ENCODE results near the gene WIZ. TPM values are rescaled to one million over a fixed set of nuclear protein-coding genes. Genes with fewer than 3 reads are reported as not detected.

Gene WIZ
- total and polyA plus RNA-seq, 2 donors, result 2.9 to 13.3 TPM

- Histone ChIP-seq H3K27me3 (ENCODE audit: control insufficient read depth in 2 of 2, insufficient read depth in 1 of 2, low read length in 1 of 2) (peaks cover 12 to 42% of the 10 kb centered on the region in 2 donors), H3K36me3 (ENCODE audit: control insufficient read depth in 2 of 2, insufficient read depth in 2 of 2, low read length in 1 of 2) (no peaks in the 10 kb centered on the region), H3K9me3 (ENCODE audit: control insufficient read depth in 2 of 2, insufficient read depth in 1 of 2, low read length in 1 of 2) (peaks cover 0 to 9% of the 10 kb centered on the region in 2 donors), H3K27ac (ENCODE audit: low read depth in 1 of 2, low read length in 1 of 2) (no peak overlapping the region), H3K4me3 (ENCODE audit: low read length in 2 of 2) (peak overlapping the region in 1 of 2 donors; percentile 43), H3K4me1 (ENCODE audit: control insufficient read depth in 2 of 2, insufficient read depth in 2 of 2, low read length in 2 of 2) (peaks cover 21 to 48% of the 10 kb centered on the region in 2 donors)
- no peak for DNase-seq (ENCODE audit: low read depth in 6 of 9, low spot score in 9 of 9)
- 55% methylated on average over 12 of the region's 12 CpGs for WGBS
Observed at GRCh38 chr19:15468675-15469512, 19.1 kb upstream of the WIZ start.

DNA sequence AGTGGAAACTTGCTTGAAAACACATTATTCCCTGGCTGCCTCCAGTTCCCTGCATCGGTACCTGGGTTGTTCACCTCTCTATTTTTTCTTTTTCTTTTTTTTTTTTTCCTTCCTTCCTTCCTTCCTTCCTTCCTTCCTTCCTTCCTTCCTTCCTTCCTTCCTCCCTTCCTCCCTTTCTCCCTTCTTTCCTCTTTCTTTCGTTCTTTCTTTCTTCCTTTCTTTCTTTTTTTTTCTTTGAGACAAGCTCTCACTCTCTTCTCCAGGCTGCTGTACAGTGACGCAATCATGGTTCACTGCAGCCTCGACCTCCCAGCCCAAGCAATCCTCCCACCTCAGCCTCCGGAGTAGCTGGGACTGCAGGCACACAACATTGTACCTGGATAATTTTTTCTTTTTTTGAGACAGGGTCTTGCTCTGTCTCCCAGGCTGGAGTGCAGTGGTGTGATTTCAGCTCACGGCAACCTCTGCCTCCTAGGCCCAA, 18.0 kb upstream of the WIZ start:
- no peak overlapping the region for H3K27ac ChIP-seq (ENCODE audit: low read depth in 1 of 2, low read length in 1 of 2)
- WGBS, result 84% methylated on average over 6 of the region's 6 CpGs
- no peak overlapping the region for H3K4me3 ChIP-seq (ENCODE audit: low read length in 2 of 2)
- DNase-seq (ENCODE audit: low read depth in 6 of 9, low spot score in 9 of 9), result no peak
- no peaks in the 10 kb centered on the region for H3K36me3 ChIP-seq (ENCODE audit: control insufficient read depth in 2 of 2, insufficient read depth in 2 of 2, low read length in 1 of 2)
- peaks cover 12 to 43% of the 10 kb centered on the region in 2 donors for H3K27me3 ChIP-seq (ENCODE audit: control insufficient read depth in 2 of 2, insufficient read depth in 1 of 2, low read length in 1 of 2)
- peaks cover 0 to 9% of the 10 kb centered on the region in 2 donors for H3K9me3 ChIP-seq (ENCODE audit: control insufficient read depth in 2 of 2, insufficient read depth in 1 of 2, low read length in 1 of 2)
- peaks cover 21 to 57% of the 10 kb centered on the region in 2 donors for H3K4me1 ChIP-seq (ENCODE audit: control insufficient read depth in 2 of 2, insufficient read depth in 2 of 2, low read length in 2 of 2)

DNA sequence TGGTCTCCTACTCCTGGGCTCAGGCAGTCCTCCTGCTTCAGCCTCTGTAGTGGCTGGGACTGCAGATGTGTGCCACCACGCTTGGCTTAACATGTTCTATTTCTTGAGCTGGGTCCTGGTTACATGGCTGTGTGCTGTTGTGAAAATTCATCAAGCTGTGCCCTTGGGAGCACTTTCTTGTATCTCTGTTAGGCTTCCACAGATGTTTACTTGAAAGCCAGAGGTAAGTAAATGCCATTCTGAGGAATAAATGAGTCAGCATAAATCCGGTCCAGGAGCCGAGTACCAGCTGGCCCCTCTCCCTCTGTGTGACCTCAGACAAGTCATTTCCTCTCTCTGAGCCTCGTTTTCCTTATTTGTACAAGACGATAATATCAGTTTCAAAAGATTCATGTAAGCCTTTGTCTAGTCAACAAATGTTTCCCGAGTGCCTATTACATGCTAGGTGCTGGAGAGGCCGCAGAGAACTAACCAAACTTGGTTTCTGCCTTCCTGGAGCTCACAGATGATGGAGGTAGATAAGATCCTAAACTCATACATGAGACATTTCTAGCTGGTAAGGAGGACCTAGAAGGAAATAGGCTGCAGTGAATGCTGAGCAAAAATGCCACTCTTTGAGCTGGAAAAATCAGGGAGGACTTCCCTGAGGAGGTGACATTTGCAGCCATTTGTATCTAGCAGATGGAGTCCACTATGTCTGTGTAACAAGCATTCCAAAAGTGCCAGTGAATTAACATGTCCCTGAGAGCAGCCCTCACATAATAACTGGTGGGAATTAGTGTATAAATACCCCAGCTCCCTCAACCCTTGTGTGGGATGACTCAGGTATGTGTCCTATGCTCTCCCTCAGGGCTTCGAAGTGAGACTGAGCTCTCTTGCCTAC, 17.3 kb upstream of the WIZ start:
- H3K27ac ChIP-seq (ENCODE audit: low read depth in 1 of 2, low read length in 1 of 2), result peak overlapping the region; percentile 48 to 66
- peak in 5 of 9 donors; percentile 39 to 67 (median 48) for DNase-seq (ENCODE audit: low read depth in 6 of 9, low spot score in 9 of 9)
- no peaks in the 10 kb centered on the region for H3K36me3 ChIP-seq (ENCODE audit: control insufficient read depth in 2 of 2, insufficient read depth in 2 of 2, low read length in 1 of 2)
- no peak overlapping the region for H3K4me3 ChIP-seq (ENCODE audit: low read length in 2 of 2)
- peaks cover 0 to 9% of the 10 kb centered on the region in 2 donors for H3K9me3 ChIP-seq (ENCODE audit: control insufficient read depth in 2 of 2, insufficient read depth in 1 of 2, low read length in 1 of 2)
- peaks cover 21 to 63% of the 10 kb centered on the region in 2 donors for H3K4me1 ChIP-seq (ENCODE audit: control insufficient read depth in 2 of 2, insufficient read depth in 2 of 2, low read length in 2 of 2)
- 16% methylated on average over 8 of the region's 8 CpGs for WGBS
- peaks cover 12 to 42% of the 10 kb centered on the region in 2 donors for H3K27me3 ChIP-seq (ENCODE audit: control insufficient read depth in 2 of 2, insufficient read depth in 1 of 2, low read length in 1 of 2)

GRCh38 chr19:15464394-15465385, 14.9 kb upstream of the WIZ start, which contains the start of gene RASAL3:
Gene RASAL3, minus strand, starts transcription at chr19:15464544. Its CDS starts 186 bp downstream, at chr19:15464358.
- peaks cover 19 to 65% of the 10 kb centered on the region in 2 donors for H3K4me1 ChIP-seq (ENCODE audit: control insufficient read depth in 2 of 2, insufficient read depth in 2 of 2, low read length in 2 of 2)
- peak in 7 of 9 donors; percentile 39 to 81 (median 64) for DNase-seq (ENCODE audit: low read depth in 6 of 9, low spot score in 9 of 9)

DNA sequence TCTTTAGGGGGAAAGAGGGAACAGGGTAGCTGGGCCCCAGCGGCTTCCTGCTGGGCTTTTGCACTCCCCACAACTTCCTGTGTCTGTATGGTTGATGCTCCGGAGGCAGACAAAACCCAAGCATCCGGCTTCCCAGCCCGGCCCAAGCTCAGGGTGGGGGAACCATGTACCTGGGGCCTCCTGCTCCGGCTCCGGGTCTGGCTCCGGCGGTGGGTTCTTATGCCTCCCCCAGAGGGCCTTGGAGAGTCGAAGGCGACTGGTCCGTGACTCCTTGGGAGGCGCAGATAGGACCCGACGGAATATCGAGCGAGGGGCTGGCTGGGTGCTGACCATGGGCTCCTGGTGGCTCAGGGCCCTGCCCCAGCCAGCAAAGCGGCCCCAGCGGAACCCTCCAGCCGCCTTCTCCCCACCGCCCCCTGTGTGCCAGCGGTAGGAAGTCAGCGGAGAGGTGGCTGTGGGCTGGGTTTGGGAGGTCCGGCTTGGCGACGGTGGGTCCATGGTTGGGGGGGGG, 14.2 kb upstream of the WIZ start:
- DNase-seq (ENCODE audit: low read depth in 6 of 9, low spot score in 9 of 9), result peak in 8 of 9 donors; percentile 59 to 90 (median 68)
- WGBS, result 2% methylated on average over 25 of the region's 25 CpGs
- H3K36me3 ChIP-seq (ENCODE audit: control insufficient read depth in 2 of 2, insufficient read depth in 2 of 2, low read length in 1 of 2), result peaks cover 23 to 26% of the 10 kb centered on the region in 2 donors
- H3K4me1 ChIP-seq (ENCODE audit: control insufficient read depth in 2 of 2, insufficient read depth in 2 of 2, low read length in 2 of 2), result peaks cover 13 to 58% of the 10 kb centered on the region in 2 donors
- peak overlapping the region; percentile 92 to 93 for H3K27ac ChIP-seq (ENCODE audit: low read depth in 1 of 2, low read length in 1 of 2)
- peak overlapping the region; percentile 80 to 87 for H3K4me3 ChIP-seq (ENCODE audit: low read length in 2 of 2)
- no peaks in the 10 kb centered on the region for H3K9me3 ChIP-seq (ENCODE audit: control insufficient read depth in 2 of 2, insufficient read depth in 1 of 2, low read length in 1 of 2)
- H3K27me3 ChIP-seq (ENCODE audit: control insufficient read depth in 2 of 2, insufficient read depth in 1 of 2, low read length in 1 of 2), result peaks cover 0 to 13% of the 10 kb centered on the region in 2 donors

More at GRCh38 chr19:15464394-15465385, 14.9 kb upstream of the WIZ start, which contains the start of gene RASAL3:
- WGBS, result 25% methylated on average over 17 of the region's 17 CpGs
- peaks cover 7 to 20% of the 10 kb centered on the region in 2 donors for H3K27me3 ChIP-seq (ENCODE audit: control insufficient read depth in 2 of 2, insufficient read depth in 1 of 2, low read length in 1 of 2)
- peak within 1 kb of the TSS; percentile 80 to 87 for H3K4me3 ChIP-seq (ENCODE audit: low read length in 2 of 2)
- peaks cover 0 to 6% of the 10 kb centered on the region in 2 donors for H3K9me3 ChIP-seq (ENCODE audit: control insufficient read depth in 2 of 2, insufficient read depth in 1 of 2, low read length in 1 of 2)
- peak within 1 kb of the TSS; percentile 92 to 93 for H3K27ac ChIP-seq (ENCODE audit: low read depth in 1 of 2, low read length in 1 of 2)
- H3K36me3 ChIP-seq (ENCODE audit: control insufficient read depth in 2 of 2, insufficient read depth in 2 of 2, low read length in 1 of 2), result peaks cover 20 to 22% of the 10 kb centered on the region in 2 donors

DNA sequence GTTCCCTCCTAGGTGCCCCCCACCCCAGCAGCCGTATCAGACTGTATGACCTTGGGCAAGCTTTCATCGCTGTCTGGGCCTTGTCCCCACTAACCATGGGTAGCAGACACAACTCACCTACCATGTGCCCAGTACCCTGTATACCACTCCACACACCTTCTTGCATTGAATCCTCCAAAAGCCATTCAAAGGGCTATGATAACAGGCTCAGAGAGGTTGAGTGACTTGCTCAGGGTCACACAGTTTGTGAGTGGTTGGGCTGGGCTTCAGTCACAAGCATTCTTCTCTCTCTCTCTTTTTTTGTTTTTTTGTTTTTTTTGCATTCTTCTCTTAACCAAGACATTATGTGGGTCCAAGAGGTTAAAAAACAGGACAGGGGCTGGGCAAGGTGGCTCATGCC, 11.9 kb upstream of the WIZ start:
- peaks cover 36 to 46% of the 10 kb centered on the region in 2 donors for H3K36me3 ChIP-seq (ENCODE audit: control insufficient read depth in 2 of 2, insufficient read depth in 2 of 2, low read length in 1 of 2)
- H3K4me1 ChIP-seq (ENCODE audit: control insufficient read depth in 2 of 2, insufficient read depth in 2 of 2, low read length in 2 of 2), result peaks cover 7 to 43% of the 10 kb centered on the region in 2 donors
- 95% methylated on average over 2 of the region's 2 CpGs for WGBS
- H3K9me3 ChIP-seq (ENCODE audit: control insufficient read depth in 2 of 2, insufficient read depth in 1 of 2, low read length in 1 of 2), result no peaks in the 10 kb centered on the region
- no peak for DNase-seq (ENCODE audit: low read depth in 6 of 9, low spot score in 9 of 9)
- no peak overlapping the region for H3K4me3 ChIP-seq (ENCODE audit: low read length in 2 of 2)
- H3K27me3 ChIP-seq (ENCODE audit: control insufficient read depth in 2 of 2, insufficient read depth in 1 of 2, low read length in 1 of 2), result peaks cover 0 to 4% of the 10 kb centered on the region in 2 donors
- H3K27ac ChIP-seq (ENCODE audit: low read depth in 1 of 2, low read length in 1 of 2), result no peak overlapping the region

GRCh38 chr19:15457701-15458484, 8.1 kb upstream of the WIZ start:
- peaks cover 65 to 81% of the 10 kb centered on the region in 2 donors for H3K36me3 ChIP-seq (ENCODE audit: control insufficient read depth in 2 of 2, insufficient read depth in 2 of 2, low read length in 1 of 2)
- WGBS, result 93% methylated on average over 54 of the region's 54 CpGs
- DNase-seq (ENCODE audit: low read depth in 6 of 9, low spot score in 9 of 9), result no peak
- H3K27me3 ChIP-seq (ENCODE audit: control insufficient read depth in 2 of 2, insufficient read depth in 1 of 2, low read length in 1 of 2), result peaks cover 0 to 4% of the 10 kb centered on the region in 2 donors
- H3K27ac ChIP-seq (ENCODE audit: low read depth in 1 of 2, low read length in 1 of 2), result no peak overlapping the region
- no peaks in the 10 kb centered on the region for H3K9me3 ChIP-seq (ENCODE audit: control insufficient read depth in 2 of 2, insufficient read depth in 1 of 2, low read length in 1 of 2)
- H3K4me1 ChIP-seq (ENCODE audit: control insufficient read depth in 2 of 2, insufficient read depth in 2 of 2, low read length in 2 of 2), result peaks cover 0 to 13% of the 10 kb centered on the region in 2 donors
- H3K4me3 ChIP-seq (ENCODE audit: low read length in 2 of 2), result no peak overlapping the region
